ENCODE measurements around the gene CORT. TPM values are rescaled to one million over a fixed set of nuclear protein-coding genes. Genes with fewer than 3 reads are reported as not detected.

CORT gene
- total RNA-seq, 5 donors from 2014 or later (not counting 1 experiment from before 2014, with no cell fraction given) = 0.40 to 0.55 (median 0.43) TPM; not detected in 2

GRCh38 chr1:10495952-10496351 lies 46.1 kb downstream of the CORT start:
- POLR2A ChIA-PET = interaction anchor here in 1 of 2 donors (0.5 to 0.6 kb wide), 2 partner anchors 38 to 41 kb away, joined by 3 to 4 read pairs; no protein-coding TSS in a partner anchor
- Histone ChIP-seq H3K9me3 (no peaks in the 10 kb centered on the region), H3K36me3 (ENCODE audit: control insufficient read depth in 2 of 2, extremely low read depth in 1 of 2, insufficient read depth in 1 of 2, low read length in 1 of 2) (peaks cover 0 to 5% of the 10 kb centered on the region in 2 donors), H3K27me3 (replicated peaks in 1 of 2; ENCODE audit: control insufficient read depth in 2 of 2, extremely low read depth in 1 of 2, insufficient read depth in 2 of 2, low read length in 1 of 2) (no peaks in the 10 kb centered on the region), H3K27ac (ENCODE audit: low read length) (peak overlapping the region; percentile 67), H3K4me1 (ENCODE audit: control insufficient read depth in 1 of 2, extremely low read depth in 1 of 2, insufficient read depth in 2 of 2, low read length in 2 of 2) (peaks cover 8 to 40% of the 10 kb centered on the region in 2 experiments), H3K4me3 (ENCODE audit: control insufficient read depth in 1 of 2, extremely low read depth in 1 of 2, low read length in 1 of 2) (peak overlapping the region; percentile 59 to 64)
- H3K36me3 Mint-ChIP-seq = peaks cover 9% of the 10 kb centered on the region
- H3K9me3 Mint-ChIP-seq = no peaks in the 10 kb centered on the region
- CTCF ChIA-PET = interaction anchor here in 1 of 2 donors (1.3 to 6.3 kb wide), 4 partner anchors 14 to 371 kb away, joined by 5 to 68 read pairs (median 18); partner anchors contain the start of gene CENPS
- peak overlapping the region; percentile 79 to 88 (median 82) for H3K4me3 Mint-ChIP-seq
- H3K27me3 Mint-ChIP-seq = no peaks in the 10 kb centered on the region
- 53% methylated on average over 10 of the region's 14 CpGs for WGBS (ENCODE audit: insufficient coverage)
- ATAC-seq (replicated peaks in 1 of 4) (peak in 3 of 4 experiments; percentile 47 to 63 (median 50)), DNase-seq (peak in 33 of 35 experiments; percentile 15 to 75 (median 45))
- H3K27ac Mint-ChIP-seq = peak overlapping the region; percentile 89 to 94
- peaks cover 48 to 59% (median 52%) of the 10 kb centered on the region in 3 donors for H3K4me1 Mint-ChIP-seq

- no peaks in the 10 kb centered on the region for H3K9me3 Mint-ChIP-seq
- no peaks in the 10 kb centered on the region for H3K27me3 Mint-ChIP-seq
- H3K27me3 ChIP-seq (replicated peaks in 1 of 2; ENCODE audit: control insufficient read depth in 2 of 2, extremely low read depth in 1 of 2, insufficient read depth in 2 of 2, low read length in 1 of 2) = no peaks in the 10 kb centered on the region
- ATAC-seq (replicated peaks in 1 of 4) (no peak), DNase-seq (peak in 14 of 35 experiments; percentile 11 to 60 (median 33))
- H3K4me1 Mint-ChIP-seq = peaks cover 52 to 59% (median 57%) of the 10 kb centered on the region in 3 donors
- H3K4me1 ChIP-seq (ENCODE audit: control insufficient read depth in 1 of 2, extremely low read depth in 1 of 2, insufficient read depth in 2 of 2, low read length in 2 of 2) = peaks cover 8 to 40% of the 10 kb centered on the region in 2 experiments
- H3K36me3 Mint-ChIP-seq = peaks cover 11% of the 10 kb centered on the region
- ChIA-PET CTCF (interaction anchor here (0.6 to 6.3 kb wide), 4 partner anchors 13 to 422 kb away, joined by 3 to 68 read pairs (median 4); no protein-coding TSS in a partner anchor), POLR2A (interaction anchor here in 1 of 2 donors (0.6 kb wide), 1 partner anchor 23 kb away, joined by 3 read pairs; no protein-coding TSS in a partner anchor)
- H3K9me3 ChIP-seq = no peaks in the 10 kb centered on the region
- H3K4me3 Mint-ChIP-seq = no peak overlapping the region
- H3K27ac ChIP-seq (ENCODE audit: low read length) = peak overlapping the region; percentile 67
- no peak overlapping the region for H3K4me3 ChIP-seq (ENCODE audit: control insufficient read depth in 1 of 2, extremely low read depth in 1 of 2, low read length in 1 of 2)
- peak overlapping the region; percentile 49 to 57 for H3K27ac Mint-ChIP-seq
- peaks cover 0 to 5% of the 10 kb centered on the region in 2 donors for H3K36me3 ChIP-seq (ENCODE audit: control insufficient read depth in 2 of 2, extremely low read depth in 1 of 2, insufficient read depth in 1 of 2, low read length in 1 of 2)
- WGBS (ENCODE audit: insufficient coverage) = 80% methylated on average over 1 of the region's 7 CpGs
Observed at GRCh38 chr1:10497109-10497508, 47.3 kb downstream of the CORT start.

GRCh38 chr1:10498231-10498630 lies 48.4 kb downstream of the CORT start:
- H3K4me3 ChIP-seq (ENCODE audit: control insufficient read depth in 1 of 2, extremely low read depth in 1 of 2, low read length in 1 of 2) = no peak overlapping the region
- Mint-ChIP-seq H3K27ac (peak overlapping the region; percentile 52 to 57), H3K9me3 (no peaks in the 10 kb centered on the region), H3K4me1 (peaks cover 52 to 61% (median 54%) of the 10 kb centered on the region in 3 donors), H3K36me3 (peaks cover 13% of the 10 kb centered on the region), H3K27me3 (no peaks in the 10 kb centered on the region), H3K4me3 (no peak overlapping the region)
- H3K4me1 ChIP-seq (ENCODE audit: control insufficient read depth in 1 of 2, extremely low read depth in 1 of 2, insufficient read depth in 2 of 2, low read length in 2 of 2) = peaks cover 8 to 40% of the 10 kb centered on the region in 2 experiments
- H3K27ac ChIP-seq (ENCODE audit: low read length) = peak overlapping the region; percentile 67
- ChIA-PET POLR2A (no interaction called here), CTCF (interaction anchor here in 1 of 2 donors (0.6 to 6.3 kb wide), 3 partner anchors 12 to 24 kb away, joined by 3 to 68 read pairs (median 3); no protein-coding TSS in a partner anchor)
- H3K27me3 ChIP-seq (replicated peaks in 1 of 2; ENCODE audit: control insufficient read depth in 2 of 2, extremely low read depth in 1 of 2, insufficient read depth in 2 of 2, low read length in 1 of 2) = no peaks in the 10 kb centered on the region
- ATAC-seq (replicated peaks in 1 of 4) = no peak
- H3K36me3 ChIP-seq (ENCODE audit: control insufficient read depth in 2 of 2, extremely low read depth in 1 of 2, insufficient read depth in 1 of 2, low read length in 1 of 2) = peaks cover 0 to 8% of the 10 kb centered on the region in 2 donors
- H3K9me3 ChIP-seq = no peaks in the 10 kb centered on the region
- WGBS (ENCODE audit: insufficient coverage) = 43% methylated on average over 2 of the region's 8 CpGs
- no peak for DNase-seq

Other genes with a start within 250 kb of the CORT start
- 10 to 100 TPM; 10.3 to 15.3 (median 13.8) TPM for gene KIF1B, start 239.5 kb upstream of the CORT start, total RNA-seq
- gene PGD, start 51.0 kb upstream of the CORT start, total RNA-seq = 10 to 100 TPM; 23.3 to 43.7 (median 37.0) TPM
- 1 to 10 TPM; 3.5 to 9.7 (median 5.8) TPM for gene CENPS, start 19.6 kb upstream of the CORT start, total RNA-seq
- 10 to 100 TPM; 19.3 to 32.9 (median 26.0) TPM for gene DFFA, start 22.5 kb downstream of the CORT start, total RNA-seq
- 10 to 100 TPM; 22.3 to 24.5 (median 22.7) TPM for gene PEX14, start 24.9 kb downstream of the CORT start, total RNA-seq